G401 (cell line): Measurements from ENCODE around the gene ZBTB42. TPM values are rescaled to one million over a fixed set of nuclear protein-coding genes. Genes with fewer than 3 reads are reported as not detected.
A peak's percentile ranks its signal among the peaks of the same experiment; 100 is the strongest.

Source experiments
- DNase-seq: peaks from one replicate; pipeline ENCODE4 v3.0.0-alpha.2; 2015; ENCODE audit warnings: low spot score
- in situ Hi-C: cut with HindIII; loops from 2 replicates; pipeline ENCODE4 v1.10.0; 2016; ENCODE audit warnings: low sequenced_read_pairs, mixed read lengths
- total RNA-seq: library from RNA; depleted of rRNA; stranded (reverse); fragments of >200 nt; shearing (Covaris generic); gene quantifications from 2 replicates; pipeline ENCODE4 v1.2.3, GENCODE V29; 2014

Gene ZBTB42
- total RNA-seq, 1 experiment from 2014 or later, result 14.3 TPM

DNA sequence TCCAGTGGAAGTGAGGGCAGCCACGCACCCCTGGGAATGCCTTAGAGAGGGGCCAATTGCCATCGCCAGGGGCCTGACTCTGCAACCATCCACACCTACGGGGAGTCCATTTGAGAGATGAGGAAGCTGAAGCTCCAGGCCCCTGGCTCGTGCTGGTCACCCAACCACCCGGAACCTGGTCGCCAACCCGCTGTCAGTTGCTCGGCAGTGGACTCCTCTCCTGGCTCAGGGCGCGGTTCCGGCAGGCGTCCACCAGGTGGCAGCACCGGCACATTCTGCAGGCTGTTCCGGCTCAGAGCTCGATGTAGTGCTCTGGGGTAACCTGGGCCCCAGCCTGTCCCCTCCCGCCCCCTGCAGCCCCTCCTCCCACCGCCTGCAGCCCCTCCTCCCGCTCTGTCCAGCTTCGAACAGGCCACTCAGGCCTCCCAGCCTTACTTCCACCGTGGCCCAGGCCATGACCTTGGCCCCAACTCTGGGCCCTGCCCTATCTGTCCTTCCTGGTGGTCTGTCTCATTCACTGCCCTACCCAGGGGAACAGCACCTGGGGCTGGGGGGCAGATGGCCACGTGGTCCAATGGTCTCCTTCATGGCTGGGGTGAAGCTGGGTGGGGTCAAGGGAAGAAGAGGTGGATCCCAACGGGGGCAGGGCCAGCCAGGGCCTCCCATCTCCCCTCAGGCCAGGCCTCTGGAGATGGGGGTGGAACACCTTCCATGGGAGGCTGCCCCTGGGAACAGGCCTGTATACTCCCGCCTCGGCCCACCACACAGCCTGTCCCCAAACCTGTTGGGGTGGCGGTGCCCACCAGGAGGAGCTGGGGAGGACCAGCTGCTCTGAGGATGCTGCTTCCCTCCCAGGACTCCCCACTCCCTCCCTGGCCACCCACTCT lies 32.2 kb upstream of the ZBTB42 start:
- peak; percentile 82 for DNase-seq
- in situ Hi-C loops, result no loop called here

DNA sequence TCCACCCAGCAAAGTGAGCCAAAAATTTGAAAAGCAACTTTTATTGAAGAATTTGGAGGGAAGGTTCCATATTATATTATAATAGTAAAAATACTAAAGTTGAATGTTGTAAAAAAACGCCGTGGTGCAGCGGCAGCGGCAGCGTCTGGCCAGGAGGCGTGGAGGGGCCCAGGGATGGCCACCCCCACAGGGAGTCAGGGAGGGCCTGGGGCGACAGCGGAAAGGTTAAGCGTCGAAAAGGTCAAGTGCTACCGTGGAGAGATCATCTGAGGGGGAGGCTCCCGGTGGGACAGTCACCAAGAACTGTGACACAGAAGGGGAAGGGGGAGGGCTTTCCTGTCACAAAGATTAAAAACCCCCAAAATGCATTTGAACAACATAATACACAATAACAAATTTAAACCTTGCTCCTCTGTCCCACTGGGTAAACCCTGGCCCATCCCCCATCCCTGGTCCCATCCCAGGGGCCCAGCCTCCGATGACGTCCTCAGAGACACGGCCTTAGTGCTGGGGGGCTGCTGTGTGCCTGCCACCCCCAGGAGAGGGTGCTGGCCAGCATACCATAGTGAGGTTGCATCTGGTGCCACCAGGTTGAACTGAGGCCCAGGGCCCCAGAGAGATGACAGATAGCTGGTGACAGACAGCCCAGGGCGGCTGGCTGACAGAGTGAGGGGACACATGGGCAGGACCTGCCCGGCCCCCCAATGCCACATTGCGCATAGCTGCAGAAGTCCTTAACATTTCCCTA lies 31.4 kb upstream of the ZBTB42 start:
- in situ Hi-C loops, result loop anchor here (10.0 kb wide), 1 partner anchor 165 kb away; no protein-coding TSS in a partner anchor
- no peak for DNase-seq

DNA sequence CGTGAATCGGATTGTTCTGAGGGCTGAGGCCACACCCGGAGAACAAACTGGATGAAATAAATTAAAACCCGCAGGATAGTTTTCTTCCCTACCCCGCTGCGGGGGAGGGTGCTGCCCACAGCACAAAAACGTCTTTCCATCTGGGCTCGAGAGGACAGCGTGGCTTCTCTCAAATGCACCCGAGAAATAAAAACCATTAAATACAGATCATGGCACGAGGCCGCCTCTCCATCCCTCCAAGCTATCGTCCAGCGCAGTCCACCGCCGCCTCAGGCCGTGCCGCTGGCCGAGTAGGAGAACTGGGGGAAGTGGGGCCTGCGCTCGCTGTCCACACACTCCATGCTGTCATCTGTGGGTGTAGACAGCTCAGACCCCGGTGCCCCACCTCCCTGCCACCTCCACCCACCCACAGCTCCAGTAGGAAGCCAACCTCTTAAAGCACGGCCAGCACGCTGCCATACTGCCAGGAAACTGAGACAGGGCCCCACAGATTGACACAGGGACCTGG lies 30.8 kb upstream of the ZBTB42 start:
- in situ Hi-C loops, result loop anchor here (10.0 kb wide), 1 partner anchor 165 kb away; no protein-coding TSS in a partner anchor
- no peak for DNase-seq

DNA sequence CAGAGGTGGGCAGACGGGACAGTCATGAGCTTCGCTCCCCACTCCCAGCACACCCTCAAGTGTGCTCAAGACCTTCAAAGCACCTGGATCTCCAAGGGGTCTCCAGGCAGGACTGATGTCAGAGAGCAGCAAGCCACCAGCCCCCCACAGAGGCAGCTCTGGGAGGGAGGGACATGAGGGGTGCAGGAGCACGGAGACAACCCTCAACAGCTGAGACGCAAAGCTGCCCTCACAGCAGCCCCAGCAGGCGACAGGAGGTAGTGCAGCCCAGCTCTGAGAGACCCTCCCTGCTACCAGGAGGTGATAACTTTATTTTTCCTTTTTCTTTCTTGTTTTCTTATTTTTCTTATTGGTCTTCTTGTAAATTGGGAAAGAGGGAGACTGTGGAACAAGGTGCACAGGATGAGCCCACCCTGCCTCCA lies 30.0 kb upstream of the ZBTB42 start:
- in situ Hi-C loops, result loop anchor here (10.0 kb wide), 1 partner anchor 164 kb away; no protein-coding TSS in a partner anchor
- DNase-seq, result no peak

- DNase-seq, result no peak
- in situ Hi-C loops, result loop anchor here (10.0 kb wide), 1 partner anchor 163 kb away; no protein-coding TSS in a partner anchor
These were observed 29.5 kb upstream of the ZBTB42 start for GRCh38 chr14:104771374-104771773.

DNA sequence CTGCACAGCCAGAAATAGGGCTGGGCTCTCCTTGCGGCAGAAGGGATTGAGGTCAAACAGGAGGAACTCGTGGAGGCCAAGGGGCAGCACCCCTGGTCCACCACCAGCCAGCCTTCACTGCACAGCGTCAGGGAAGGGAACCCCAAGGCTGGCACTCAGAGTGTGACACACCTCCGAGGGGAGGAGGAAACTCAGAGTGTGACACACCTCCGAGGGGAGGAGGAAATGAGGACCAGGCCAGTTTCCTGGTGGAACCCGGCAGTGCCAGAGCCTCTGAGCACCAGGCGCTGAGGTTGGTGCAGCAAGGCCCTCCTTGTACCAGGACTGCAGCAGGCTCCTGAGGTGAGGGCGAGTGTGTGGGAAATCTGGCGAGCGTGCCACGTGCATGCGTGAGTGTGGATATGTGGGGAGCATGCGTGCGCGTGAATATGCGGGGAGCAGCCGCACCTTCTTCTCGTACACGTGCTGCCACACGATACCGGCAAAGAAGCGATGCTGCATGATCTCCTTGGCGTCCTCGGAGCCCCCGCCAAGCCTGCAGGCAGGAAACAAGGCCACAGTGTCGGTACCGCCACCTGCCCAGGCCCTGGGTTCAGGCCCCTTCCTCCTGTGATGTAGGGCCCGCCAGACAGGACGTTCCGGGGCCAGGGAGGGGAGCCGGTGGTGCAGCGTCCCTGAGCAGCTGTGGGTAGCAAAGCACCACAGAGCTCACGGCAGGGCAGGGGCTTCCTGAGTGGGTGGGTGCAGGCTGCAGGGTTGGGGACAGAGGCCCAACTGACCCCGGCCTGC lies 28.8 kb upstream of the ZBTB42 start:
- DNase-seq, result no peak
- in situ Hi-C loops, result loop anchor here (10.0 kb wide), 1 partner anchor 163 kb away; no protein-coding TSS in a partner anchor

- in situ Hi-C loops, result loop anchor here (10.0 kb wide), 1 partner anchor 162 kb away; no protein-coding TSS in a partner anchor
These were observed 28.0 kb upstream of the ZBTB42 start for GRCh38 chr14:104772707-104773504.

DNA sequence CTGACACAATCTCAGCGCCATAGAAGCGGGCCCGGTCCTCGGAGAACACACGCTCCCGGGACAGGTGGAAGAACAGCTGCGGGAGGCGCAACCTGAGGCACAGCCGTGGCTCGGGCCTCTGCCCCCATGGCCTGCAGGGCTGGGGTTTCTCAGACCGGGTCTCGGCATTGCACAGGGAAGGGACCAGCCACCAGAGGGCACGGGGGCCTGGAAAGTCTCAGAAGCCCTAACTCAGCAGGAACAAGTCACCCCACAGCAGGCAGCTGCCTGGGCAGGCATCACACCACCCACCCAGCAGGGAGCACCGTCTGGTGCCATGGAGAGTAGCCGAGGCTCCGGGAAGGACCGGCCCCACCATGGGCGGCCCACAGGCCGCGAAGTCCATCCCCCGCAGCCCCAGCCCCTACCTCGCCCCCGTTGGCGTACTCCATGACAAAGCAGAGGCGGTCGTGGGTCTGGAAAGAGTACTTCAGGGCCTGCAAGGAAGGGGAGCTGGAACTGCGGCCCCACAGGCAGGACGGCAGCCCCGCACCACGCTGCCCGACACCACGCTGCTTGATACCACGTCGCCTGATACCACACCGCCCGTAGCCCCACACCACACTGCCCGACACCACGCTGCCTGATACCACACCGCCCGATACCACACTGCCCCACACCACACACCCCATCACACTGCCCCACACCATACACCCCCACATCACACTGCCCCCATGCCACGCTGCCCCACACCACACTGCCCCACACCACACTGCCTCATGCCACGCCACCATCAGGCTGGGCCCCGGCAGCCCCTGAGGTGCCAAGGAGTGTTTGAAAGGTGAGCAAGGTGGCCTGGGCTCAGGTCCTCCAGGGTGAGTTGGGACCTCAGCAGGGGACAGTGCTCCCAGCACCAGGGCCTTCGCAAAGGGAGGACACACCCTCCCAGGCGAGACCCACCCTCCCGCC lies 27.1 kb upstream of the ZBTB42 start:
- no peak for DNase-seq
- in situ Hi-C loops, result loop anchor here (10.0 kb wide), 1 partner anchor 161 kb away; no protein-coding TSS in a partner anchor

More at GRCh38 chr14:104772707-104773504, 28.0 kb upstream of the ZBTB42 start:
- DNase-seq, result no peak

DNA sequence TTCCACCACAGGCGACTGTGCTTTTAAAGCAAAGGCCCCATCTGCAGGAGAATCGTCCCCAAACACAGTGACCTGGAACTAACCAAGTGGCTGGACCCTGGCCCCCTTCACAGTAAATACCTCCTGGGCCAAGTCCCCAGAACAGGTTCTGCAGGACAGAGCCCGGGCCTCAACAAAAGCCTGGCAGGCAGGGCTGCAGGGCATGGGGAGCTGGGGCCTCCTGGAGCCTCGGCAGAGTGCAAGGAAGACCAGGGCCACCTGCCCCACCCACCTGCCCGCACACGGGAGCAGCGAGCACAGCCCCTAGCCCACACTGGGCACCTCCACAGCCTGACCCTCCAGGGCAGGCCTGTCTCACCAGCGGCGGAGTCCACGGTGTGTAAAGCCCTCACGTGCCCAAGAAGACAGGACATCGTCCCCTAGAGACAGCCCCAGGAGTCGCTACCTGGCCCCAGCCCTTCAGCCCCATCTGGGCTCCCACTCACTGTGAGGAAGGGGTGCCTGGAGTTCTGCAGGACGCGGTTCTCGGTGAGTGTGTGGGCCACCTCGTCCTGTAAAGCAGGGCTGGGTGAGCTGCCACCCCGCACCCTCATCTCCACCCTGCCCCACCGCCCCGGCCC lies 26.3 kb upstream of the ZBTB42 start:
- in situ Hi-C loops, result loop anchor here (10.0 kb wide), 1 partner anchor 160 kb away; no protein-coding TSS in a partner anchor
- no peak for DNase-seq

- no peak for DNase-seq
- in situ Hi-C loops, result loop anchor here (10.0 kb wide), 1 partner anchor 160 kb away; no protein-coding TSS in a partner anchor
These were observed 25.8 kb upstream of the ZBTB42 start for GRCh38 chr14:104775073-104775489.

DNA sequence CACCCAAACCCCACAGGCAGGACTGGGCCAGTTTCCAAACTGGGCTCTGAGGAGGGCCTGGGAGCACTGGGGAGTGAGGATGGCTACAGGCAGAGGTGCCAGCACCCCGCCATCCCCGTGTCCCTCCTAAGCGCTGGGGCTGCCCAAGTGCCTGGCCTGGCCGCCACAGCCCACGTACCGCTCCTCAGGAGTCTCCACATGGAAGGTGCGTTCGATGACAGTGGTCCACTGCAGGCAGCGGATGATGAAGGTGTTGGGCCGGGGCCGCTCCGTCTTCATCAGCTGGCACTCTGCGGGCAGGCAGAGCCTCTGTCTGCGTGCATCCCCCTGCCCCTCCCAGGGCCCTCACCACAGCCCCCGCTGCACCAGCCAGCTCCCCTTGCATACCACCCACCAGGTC lies 24.4 kb upstream of the ZBTB42 start:
- no peak for DNase-seq
- in situ Hi-C loops, result loop anchor here (10.0 kb wide), 1 partner anchor 158 kb away; no protein-coding TSS in a partner anchor

- no peak for DNase-seq
- in situ Hi-C loops, result loop anchor here (10.0 kb wide), 1 partner anchor 158 kb away; no protein-coding TSS in a partner anchor
These were observed 23.7 kb upstream of the ZBTB42 start for GRCh38 chr14:104776961-104777807.

GRCh38 chr14:104777808-104778249 lies 23.1 kb upstream of the ZBTB42 start:
- in situ Hi-C loops, result loop anchor here (10.0 kb wide), 1 partner anchor 157 kb away; no protein-coding TSS in a partner anchor

DNA sequence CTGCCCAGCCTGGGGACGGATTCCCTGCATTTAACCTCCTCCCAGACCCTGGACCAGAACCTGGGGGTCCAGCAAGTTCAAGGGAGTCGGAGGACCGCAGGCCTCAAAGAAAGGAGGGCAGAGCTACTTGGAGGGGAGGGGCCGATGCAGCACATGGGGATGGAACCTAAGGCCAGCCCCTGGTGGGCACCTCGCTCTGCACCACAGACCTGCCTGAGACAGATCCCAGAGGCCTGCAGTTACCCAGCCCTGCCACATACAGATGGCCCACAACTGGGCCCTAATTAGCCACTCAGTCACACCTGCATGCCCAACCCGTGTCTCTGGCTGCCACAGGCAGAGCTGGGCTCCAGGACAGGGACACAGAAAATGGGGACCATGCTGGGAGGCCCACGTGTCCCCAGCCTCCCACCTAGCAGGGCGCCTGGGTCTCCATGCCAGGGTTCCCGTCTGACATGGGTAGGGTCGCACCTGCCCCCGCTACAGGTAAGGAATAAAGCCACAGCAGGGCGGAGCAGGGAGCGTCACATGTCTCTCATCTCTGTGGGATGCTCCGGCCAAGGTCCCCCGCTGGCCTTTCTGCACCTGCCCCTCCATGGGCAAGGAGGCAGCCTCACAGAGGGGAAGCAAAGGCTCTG lies 22.1 kb upstream of the ZBTB42 start:
- in situ Hi-C loops, result loop anchor here (10.0 kb wide), 1 partner anchor 156 kb away; no protein-coding TSS in a partner anchor

More at GRCh38 chr14:104777808-104778249, 23.1 kb upstream of the ZBTB42 start:
- DNase-seq, result no peak

More for the DNA sequence above, 22.1 kb upstream of the ZBTB42 start:
- no peak for DNase-seq
